Amniotic epithelial cell (primary cell): ENCODE results near the gene IL9.

Source experiments
- DNase-seq: peaks from one replicate; pipeline ENCODE4 v3.0.0-alpha.2; 2010; ENCODE audit warnings: low read depth

The IL9 gene

DNA sequence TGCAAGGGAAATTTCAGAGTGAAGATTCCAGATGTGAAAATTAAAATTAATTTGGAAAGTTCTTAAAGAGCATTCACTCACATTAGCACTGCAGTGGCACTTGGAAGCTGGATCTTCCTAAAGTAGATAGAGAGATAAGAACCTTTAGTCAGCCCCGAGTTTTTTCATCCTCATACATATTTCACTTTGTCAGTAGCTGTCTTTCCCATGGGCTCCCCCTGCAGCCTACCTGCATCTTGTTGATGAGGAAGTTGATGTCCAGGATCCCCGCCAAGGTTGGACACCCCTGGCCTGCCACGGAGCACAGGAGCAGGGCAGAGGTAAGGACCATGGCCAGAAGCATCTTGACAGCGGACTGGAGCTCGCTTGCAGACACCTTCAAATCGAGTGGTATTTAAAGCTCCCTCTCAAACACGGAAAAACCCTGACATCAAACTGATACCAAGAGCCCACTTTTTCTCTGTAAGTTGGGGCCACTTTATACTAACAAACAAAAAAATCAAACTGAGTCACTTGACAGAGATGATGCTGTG lies at the start of gene IL9:
TSS of gene IL9 (minus strand) at position 368 of the 533 bp plus-strand sequence. CDS start at position 343, 25 bp downstream.
- no peak for DNase-seq

DNA sequence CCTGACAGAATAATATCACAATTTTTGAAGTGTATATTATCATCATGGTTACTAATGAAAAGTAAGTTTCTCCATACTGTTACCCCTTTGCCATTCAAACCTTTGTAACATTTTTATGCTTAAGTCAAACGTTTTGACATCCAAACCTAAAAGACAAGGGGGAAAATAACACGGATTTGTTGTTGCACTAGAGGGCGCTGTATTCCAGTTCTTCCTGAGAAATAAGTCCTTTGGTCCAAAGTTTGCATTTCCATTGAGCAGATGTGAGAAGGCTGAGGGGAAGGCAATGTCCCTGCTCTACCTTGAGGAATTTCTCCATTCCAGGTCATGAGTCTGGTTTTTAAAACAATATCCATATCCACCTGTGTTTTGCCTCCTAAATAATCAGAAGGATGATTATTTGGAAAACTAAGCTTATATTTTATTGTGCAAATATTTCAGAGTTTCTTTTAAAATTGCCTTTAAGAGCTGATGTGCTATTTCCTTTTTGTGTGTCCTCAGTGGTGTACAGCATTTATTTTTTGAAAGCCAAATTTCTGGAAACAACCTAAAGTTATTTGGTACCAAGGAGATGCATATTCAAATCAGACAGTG lies 49.4 kb upstream of the IL9 start:
- peak; percentile 81 for DNase-seq

DNA sequence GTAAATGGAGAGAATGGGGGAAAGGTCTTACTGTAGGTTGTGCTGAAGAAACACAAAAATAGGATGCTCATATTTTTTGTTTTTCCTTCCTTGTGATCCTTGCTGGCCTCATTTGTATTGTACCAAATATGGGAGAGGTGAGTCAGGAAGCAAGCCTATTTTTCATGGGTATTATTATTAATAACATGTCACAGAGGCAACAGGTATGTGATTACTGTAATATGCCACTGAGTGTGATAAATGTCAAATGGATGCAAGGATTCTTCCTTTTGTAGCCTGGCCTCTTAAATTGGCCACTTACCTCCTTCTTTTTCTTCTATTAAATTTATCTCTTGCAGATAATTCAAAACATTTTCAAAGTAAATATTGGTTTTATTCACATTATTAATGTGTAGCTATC lies 48.9 kb upstream of the IL9 start:
- no peak for DNase-seq

DNA sequence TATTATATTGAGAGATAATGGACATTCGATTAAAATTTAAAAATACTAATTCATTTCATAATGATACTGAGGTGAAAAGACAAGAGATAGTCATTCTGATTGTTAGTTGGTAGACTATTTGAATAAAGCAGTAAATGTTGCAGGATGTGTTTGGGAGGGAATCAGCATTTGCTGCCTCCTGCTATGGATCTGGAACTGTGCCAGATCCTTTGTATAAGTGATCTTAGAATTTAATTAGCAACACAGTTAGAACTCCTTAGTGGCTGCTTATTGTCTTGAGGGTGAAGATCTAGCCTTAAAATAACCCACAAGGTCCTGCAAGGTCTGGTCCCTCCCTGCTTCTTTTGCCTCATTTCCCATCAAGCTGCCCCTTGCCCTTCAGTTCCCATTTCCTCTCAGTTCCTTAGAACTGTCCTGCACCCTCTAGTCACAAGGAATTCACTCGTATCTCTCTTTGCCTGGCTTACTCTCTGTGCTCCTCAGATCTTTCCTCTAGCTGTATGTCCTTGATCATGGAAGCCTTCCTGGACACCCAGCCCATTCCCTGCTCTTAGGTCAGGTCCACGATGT lies 46.6 kb upstream of the IL9 start:
- DNase-seq = no peak

DNA sequence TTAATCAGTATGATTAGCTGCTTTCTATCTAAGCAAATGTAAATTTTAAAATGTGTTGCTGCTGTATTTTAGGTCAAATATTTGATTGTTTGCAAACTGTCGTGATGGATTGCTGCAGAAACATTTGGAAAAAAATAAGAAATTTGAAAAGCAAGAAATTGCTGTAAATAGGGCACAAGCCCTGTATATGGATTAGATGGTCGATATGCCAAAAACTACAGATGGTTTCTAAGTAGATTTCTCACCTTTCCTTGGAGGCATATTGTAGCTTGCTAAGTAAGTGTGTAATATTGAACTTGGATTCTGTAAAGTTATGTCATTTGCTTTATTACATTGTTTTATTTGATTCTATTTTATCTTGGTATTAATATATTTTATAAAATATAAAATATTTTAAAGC lies 46.1 kb upstream of the IL9 start:
- DNase-seq = no peak

DNA sequence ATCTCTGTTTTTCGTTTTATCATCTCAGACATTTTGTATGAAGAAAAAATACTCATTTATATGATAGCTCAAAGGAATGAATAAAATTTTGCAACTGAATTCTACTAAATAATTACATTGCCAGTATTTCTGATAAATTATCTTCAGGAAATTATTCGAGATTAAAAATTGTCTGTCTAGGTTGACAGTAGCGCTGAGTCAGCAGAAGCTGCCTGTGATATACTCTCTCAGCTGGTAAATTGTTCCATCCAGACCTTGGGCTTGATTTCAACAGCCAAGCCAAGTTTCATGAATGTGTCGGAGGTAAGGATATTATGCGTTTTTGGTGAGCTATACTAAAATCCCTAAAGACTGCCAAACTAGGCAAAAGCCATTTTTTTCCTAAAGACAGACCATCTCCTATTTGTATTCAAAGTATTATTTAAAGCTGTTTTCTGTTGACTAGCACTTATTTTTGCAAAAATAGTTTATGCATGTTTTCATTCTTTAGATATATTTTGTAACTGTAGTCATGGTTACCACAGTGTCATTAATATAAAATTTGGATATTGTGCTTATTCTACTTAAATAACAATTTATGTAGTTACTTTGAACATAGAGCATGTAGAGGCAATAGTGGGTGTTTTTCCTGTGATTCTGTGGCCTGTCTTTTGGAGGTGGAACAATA lies 41.7 kb upstream of the IL9 start:
- no peak for DNase-seq

DNA sequence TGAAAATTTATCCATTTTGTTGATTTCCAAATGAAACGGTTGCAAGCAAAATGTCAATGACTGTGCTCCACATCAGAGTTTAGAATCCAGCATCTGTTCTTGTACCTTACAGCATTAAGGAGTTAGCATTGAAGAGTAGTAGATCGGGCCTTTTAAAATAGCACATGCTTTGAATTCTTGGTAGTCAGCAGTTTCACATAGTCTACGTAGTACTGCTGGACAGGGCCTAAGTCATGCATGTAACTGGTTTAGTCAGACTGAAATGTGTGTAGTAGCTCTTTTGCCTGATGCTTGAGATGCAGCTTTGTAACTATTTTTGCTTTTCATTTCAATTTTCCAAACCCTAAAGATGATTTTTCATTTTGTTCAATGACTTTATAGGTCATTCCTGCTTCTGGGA lies 39.3 kb upstream of the IL9 start:
- peak; percentile 40 for DNase-seq

DNA sequence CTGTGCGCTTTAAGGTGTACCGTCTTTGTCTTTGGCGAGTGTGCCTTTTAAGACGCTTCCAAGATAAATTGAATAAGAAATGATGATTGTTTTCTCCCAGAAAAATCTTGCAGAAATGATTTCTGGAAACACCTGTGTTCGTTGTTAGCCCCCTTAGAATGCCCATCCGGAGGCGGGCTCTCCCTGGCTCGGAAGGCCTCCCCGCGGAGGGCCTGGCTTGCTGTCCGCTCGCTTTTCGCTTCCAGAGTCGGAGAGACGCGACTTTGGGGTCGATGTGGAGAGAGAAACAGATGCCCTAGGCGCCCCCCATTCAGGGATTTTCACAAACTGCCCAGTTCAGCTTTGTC lies 35.3 kb upstream of the IL9 start:
- no peak for DNase-seq

DNA sequence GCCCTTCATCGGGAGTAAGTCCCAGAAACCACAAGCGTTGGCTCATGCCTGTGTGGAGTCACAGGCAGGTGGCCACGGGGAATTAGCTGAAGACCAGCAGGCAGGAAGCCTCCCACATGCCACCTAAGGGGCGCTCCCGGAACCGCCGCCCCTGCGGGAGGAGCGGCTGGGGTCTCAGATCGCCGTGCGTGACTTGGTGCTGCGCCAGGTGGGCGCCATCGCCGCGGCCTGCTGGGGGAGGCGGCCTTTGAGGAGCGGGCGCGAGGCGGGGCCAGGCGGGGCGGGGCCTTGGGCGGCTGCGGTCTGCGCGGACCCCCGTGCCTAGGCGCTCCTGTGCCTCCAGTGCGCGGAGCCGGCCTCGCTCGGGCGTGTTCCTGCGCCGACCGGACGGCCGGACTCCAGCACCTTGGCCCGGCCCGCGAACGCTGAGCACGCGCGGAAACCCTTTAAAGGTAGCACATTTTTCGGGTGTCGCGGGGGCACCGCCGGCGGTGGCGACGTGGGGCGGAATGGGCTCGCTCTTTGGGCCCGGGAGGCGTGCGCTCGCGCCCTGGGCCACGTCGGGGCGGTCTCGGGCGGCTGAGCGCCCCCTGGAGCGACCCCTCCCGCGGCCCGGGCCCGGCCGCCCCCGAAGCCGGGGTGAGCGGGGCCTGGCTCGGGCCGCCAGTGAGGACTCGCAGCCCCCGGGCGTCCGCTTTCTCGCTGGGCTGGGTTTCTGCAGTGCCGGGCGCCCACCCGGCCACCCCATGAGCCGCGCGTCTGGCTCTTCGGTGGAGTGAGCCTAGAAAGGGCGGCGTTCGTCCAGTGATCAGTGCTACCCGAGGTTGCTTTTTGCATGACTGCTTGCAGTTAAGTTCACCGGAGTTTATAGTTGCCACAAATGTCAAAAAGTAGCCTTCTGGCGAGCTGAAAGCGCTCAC lies 34.6 kb upstream of the IL9 start:
- no peak for DNase-seq

DNA sequence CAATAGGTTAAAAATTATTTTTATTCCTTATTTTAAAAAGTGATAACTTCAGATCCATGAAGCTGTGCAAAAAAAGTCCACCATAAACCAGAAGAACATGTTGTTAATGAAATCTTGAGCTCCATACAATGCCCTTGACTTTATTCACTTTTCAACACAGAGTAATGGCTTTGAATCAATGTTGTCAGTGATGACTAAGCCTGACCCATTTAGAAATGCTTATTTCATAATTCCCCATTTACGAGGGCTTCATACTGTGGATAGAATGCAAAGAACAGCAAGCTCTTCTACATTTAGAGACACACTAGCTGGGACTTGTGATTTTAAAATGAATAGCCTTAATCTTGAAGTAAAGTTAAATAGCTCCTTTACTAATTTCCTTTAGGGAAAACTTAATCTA lies 25.7 kb upstream of the IL9 start:
- DNase-seq = peak; percentile 68

DNA sequence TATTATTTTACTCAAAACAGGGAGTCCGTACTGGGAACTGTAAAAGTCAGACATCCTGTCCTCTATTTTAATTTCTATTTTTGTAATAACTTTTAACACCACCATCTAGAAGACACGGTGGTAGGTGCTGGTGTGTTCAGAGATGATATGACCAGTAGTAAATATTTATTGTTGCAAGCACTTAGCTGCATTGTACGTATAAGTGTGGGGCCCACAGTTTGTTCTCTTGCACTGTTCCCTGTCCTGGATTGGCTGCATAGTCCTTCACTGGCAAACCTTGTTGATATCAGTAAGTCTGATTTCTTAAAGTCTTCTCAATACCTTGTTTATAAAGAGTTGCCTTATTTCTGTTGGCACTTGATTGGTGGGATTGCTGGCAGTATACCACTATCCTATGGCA lies 24.6 kb upstream of the IL9 start:
- DNase-seq = no peak

DNA sequence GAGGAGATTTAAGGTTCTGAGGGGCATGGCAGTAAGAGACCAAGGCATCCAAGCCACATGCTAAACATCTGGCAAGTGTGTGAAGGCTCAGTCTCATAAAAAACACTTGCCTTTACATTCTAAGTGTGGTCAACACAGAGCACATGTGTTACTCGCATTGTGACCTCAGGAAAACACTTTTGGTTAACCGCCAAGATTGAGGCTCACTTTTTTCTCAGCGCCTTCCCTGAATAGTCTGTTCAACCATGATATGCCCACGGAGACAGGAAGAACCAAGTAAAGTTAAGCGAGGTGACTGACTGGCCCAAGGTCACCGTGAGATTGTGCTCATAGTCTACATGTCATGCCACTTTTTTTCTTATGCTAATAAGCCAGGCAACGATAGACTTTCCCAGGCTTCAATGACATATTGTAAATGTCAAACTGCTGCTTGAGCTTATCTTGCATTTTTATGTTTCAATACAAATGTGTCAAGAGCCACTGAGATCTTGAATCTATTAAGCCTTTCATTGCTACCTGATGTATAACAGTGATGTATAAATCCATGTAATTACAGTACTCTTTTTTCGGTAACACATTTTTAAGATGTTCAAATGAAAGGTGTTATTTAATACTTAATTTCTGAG lies 21.1 kb upstream of the IL9 start:
- DNase-seq = no peak

DNA sequence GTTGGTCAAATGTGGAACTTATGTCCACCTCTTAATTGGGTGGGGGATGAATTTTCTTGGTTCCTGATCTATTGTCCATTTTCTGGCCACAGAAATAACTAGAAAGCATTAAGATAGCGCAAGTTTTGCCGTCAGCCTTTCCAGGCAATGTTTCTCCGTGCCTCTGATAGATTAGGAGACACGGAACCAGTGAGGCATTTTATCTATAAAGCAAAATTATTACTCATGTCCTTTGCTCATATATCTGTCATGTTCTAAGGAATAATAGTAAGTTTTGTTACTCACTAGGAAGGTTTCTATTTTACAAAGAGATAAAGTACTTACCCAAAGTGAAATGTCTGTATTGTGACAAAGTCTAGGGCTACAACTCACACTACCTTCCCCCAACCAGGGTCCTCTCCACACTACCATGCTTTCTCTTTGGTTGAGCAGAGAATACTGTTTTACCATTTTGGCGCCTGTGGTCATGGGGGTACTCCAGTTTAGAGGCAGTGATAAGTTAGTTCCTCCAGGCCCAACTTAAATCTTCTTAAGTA lies 19.9 kb upstream of the IL9 start:
- DNase-seq = no peak

DNA sequence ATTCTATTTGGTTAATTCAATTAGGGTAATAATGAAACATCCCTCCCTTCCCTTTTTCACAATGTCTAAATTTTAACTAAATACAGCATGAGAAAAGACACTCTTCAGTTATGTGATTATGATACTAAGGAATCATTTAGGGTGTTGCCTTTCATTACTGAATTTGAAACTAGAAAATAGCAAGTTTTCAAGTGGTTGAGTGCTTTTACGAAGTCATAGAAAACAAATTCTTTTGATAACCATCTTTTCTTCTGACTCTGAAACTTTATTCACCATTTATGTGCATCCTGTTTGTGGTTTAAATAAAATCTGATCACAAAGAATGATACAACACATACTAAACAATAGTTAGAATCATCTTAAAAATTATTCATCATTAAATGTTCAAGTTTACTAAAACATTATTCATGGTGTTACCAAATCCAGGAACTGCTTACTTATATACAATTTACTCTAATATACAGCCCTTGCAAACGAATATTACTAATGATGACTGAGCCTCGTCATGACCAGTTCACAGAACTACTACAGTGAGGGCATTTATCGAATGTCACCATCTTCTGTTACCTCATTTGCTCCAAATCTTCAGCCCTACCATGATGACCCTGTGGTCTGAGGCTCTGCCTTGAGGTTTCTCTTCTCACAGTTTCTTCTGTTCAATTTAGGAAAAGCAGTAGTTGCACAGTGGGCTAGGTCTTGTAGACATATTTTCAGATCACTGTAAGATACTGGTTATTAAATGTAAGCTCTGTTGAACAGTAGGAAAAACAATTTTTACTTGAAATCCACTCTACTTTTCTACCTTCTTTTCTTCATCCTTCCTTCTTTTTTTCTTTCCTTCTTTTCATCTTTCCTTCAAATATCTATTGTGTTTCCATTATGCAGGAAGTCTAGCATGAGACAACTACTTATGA lies 18.3 kb upstream of the IL9 start:
- DNase-seq = no peak

DNA sequence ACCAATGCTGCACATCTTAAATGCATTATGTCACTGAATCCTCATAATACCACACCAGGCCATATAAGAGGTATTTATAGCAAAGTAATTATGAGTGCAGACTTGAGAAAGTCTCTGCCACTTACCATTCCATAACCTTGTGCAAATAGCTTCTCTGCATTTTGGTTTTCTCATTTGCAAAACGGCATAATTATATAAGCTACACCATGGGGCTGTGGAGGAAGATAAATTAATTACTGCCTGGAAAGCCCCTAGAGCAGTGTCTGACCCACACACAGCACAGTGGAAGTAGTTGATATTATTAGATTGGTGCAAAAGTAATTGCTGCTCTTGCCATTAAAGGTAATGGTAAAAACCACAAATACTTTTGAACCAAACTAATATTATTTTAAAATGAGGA lies 9.5 kb upstream of the IL9 start:
- DNase-seq = no peak

DNA sequence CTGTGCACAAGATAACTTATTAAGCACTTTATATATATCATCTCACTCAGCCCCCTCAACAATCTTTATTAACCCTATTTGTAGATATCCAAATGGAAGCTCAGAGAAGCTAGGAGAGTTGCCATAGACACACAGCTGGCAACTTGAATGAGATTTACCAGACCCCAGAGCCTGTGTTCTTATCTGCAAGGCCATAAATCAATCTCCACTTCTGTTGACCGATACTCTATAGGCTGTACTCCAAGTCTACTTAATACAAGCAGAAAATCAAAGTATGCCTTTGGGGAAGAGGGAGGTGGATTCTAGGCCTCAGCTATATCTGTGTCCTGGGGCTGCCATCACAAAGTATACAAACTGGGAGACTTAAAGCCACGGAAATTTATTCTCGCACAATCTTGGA lies 6.0 kb upstream of the IL9 start:
- no peak for DNase-seq

DNA sequence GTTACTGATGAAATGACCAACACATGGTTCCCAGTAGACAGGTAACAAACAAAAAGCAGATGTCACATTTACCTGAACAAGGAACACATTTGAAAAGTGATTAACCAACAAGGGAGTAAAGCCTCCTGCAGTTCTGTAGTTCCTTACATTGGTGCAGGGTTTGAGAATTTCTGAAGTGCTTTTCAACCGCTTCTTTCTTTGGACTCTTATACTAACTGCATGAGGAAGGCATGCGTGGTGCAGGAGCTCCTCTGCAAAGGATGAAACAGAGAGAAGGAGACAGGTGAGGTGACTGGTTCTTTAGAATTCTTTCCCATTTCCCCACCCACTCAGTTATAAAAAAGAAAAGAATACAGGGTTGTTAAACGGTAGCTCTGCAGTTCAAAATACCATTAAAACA lies 4.6 kb upstream of the IL9 start:
- DNase-seq = no peak

DNA sequence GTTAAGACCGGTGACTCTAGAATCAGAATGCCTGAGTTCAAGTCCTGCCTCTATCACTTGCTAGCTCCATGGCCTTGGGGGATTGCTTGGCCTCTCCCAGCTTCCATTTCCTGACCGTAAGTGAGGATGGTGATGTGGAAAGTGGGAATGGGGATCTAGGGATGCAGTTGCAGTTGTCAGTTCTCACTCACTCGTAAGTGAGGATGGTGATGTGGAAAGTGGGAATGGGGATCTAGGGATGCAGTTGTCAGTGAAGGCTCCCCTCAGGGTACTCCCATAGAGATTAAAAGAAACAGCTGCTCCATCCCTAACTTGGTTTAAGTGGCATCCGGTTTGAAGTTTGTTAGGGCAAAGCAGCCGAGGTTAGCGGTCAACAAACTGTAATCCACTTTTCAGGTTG lies 3.0 kb upstream of the IL9 start:
- no peak for DNase-seq

DNA sequence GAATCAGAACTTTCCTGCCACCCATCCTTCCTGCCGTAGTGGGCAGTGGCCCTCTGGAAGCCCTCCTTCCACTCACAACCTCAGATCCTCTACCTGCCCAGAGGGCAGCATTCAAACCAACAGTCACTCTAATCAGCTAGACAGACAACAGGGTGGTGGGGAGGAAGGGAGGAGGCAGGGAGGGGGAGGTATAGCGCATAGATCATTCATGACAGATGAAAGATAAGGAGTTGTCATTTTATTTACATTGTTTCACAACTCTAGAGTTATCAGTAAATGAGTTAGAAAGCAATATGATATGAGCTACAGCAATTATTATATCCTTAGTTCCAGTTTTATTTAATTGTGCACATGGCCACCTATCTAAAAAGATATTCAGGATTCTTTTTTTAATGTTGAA lies 852 bp downstream of the IL9 start:
- DNase-seq = no peak

DNA sequence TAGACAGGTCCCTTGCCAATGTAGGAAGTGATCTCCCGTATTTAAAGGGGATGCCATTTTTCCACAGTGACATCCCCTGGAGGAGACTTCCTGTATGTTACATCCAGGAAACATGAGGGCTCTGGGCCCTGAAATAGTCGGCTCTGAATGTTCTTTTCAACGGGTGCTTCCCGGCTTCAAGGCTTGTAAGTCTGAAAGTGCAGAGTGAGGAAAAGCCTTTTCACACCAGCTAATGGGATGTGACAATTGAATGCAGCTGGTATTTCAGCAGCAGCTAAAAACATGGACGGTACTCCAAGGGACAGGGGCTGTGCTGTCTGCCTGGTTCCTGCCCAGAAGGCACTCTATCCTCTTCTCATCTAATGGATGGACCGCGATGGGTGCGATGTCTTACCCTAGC lies 1.4 kb downstream of the IL9 start:
- no peak for DNase-seq

DNA sequence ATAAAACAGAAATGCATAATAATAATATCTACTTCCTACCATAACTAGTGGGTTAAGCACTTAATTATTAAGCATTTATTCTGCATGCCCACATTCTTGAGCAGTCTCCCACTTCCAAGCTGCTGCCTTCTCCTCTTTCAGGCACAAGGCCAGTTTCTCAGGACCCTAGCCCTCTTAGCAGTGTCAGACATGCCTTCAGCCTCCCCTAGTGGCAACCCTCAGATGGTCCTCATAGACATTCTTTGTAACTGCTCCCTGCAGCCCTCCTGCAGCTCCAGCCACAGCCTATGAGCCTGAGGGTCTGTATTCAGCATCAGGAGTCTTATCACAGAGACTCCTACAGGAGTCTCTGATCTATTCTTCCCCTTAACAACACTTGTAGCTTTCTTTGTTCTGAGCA lies 3.9 kb downstream of the IL9 start:
- DNase-seq = no peak
